GM12875 (cell line): Measurements from ENCODE around the gene STPG4.

Experiments used
- H3K4me3 ChIP-seq: one replicate; pipeline ENCODE4 v1.5.1; 2011; ENCODE audit warnings: low read depth, low read length, control low read depth
- CTCF ChIP-seq: IDR thresholded peaks from 2 replicates; pipeline ENCODE4 v1.5.1; 2011; ENCODE audit warnings: low read depth, mild to moderate bottlenecking, control low read depth, inconsistent platforms, low read length, moderate library complexity, borderline replicate concordance; ENCODE audit not compliant: insufficient read depth

The STPG4 gene

DNA sequence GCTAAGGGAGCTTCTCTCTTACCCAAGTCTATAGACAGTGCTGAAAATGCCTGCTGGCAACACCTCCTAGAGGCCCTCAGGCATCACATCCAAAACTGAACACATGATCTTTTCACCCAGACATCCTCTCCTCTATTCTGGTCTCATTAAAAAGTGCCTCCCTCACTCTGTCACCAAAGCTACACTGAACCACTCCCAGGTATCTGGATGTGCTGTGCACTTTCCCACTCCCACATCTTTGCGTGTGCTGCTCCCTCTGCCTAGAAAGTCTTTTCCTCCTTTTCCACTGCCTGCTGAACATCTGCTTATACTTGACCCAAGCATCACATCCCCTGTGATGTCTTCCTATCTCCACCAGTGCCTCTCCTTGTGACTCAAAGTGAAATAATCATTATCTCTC, 26.1 kb upstream of the STPG4 start:
- TF ChIP-seq CTCF, result no peak
- no peak overlapping the region for H3K4me3 ChIP-seq

GRCh38 chr2:47180531-47180930, 25.4 kb upstream of the STPG4 start:
- no peak for TF ChIP-seq CTCF
- no peak overlapping the region for H3K4me3 ChIP-seq

- no peak for TF ChIP-seq CTCF
- no peak overlapping the region for H3K4me3 ChIP-seq
These were observed 24.3 kb upstream of the STPG4 start for GRCh38 chr2:47179388-47179787.

- no peak overlapping the region for H3K4me3 ChIP-seq
- TF ChIP-seq CTCF, result no peak
These were observed 23.2 kb upstream of the STPG4 start for GRCh38 chr2:47178341-47178740.

- TF ChIP-seq CTCF, result no peak
- H3K4me3 ChIP-seq, result peak overlapping the region; percentile 91
These were observed 22.0 kb upstream of the STPG4 start for GRCh38 chr2:47177043-47177565.

- H3K4me3 ChIP-seq, result peak overlapping the region; percentile 91
- no peak for TF ChIP-seq CTCF
These were observed 19.7 kb upstream of the STPG4 start for GRCh38 chr2:47174733-47175361.

- TF ChIP-seq CTCF, result no peak
- peak overlapping the region; percentile 13 for H3K4me3 ChIP-seq
These were observed 19.1 kb upstream of the STPG4 start for GRCh38 chr2:47173986-47174732.
